A673 (cell line): Measurements from ENCODE around the gene IMP4.

ENCODE experiments used
- CTCF ChIP-seq: fragments of 300-800, 200-600 bp; sonication (generic); conservative IDR thresholded peaks from 2 replicates; pipeline ENCODE4 v1.5.1; 2017; ENCODE audit warnings: low read depth, mild to moderate bottlenecking, antibody characterized with exemption, low read length, moderate library complexity, mixed read lengths
- EZH2 ChIP-seq: fragments of 200-600 bp; sonication (generic); IDR thresholded peaks from 2 replicates; pipeline ENCODE4 v1.6.1; 2017; ENCODE audit warnings: borderline replicate concordance, low read depth, mild to moderate bottlenecking, mixed read lengths, antibody characterized with exemption, low read length; ENCODE audit not compliant: poor library complexity, severe bottlenecking

- TF ChIP-seq CTCF (no peak), EZH2 (no peak)
These were observed 42.3 kb upstream of the IMP4 start for GRCh38 chr2:130300258-130300969.
